ENCODE results near the gene ST6GALNAC5.

DNA sequence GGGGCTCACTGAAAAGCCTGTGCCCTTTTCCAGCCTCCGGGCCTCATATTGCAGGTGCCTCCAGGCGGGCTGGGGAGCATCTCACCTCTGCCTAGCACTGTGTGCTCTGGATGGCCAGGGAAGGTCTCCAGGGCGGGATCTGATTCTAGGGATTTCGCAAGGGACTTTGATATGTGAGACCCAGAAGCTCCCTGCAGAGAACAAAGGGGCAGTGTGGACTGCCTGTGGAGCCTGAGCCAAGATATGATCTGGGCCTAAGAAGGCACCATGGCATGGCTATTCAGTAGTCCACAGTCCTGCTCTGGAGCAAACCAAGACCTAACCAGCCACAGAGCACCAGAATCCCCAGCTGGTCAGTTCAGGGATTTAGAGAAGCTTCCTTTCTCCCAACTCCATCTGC lies 157.2 kb downstream of the ST6GALNAC5 start:
- TF ChIP-seq, protein P1, sequence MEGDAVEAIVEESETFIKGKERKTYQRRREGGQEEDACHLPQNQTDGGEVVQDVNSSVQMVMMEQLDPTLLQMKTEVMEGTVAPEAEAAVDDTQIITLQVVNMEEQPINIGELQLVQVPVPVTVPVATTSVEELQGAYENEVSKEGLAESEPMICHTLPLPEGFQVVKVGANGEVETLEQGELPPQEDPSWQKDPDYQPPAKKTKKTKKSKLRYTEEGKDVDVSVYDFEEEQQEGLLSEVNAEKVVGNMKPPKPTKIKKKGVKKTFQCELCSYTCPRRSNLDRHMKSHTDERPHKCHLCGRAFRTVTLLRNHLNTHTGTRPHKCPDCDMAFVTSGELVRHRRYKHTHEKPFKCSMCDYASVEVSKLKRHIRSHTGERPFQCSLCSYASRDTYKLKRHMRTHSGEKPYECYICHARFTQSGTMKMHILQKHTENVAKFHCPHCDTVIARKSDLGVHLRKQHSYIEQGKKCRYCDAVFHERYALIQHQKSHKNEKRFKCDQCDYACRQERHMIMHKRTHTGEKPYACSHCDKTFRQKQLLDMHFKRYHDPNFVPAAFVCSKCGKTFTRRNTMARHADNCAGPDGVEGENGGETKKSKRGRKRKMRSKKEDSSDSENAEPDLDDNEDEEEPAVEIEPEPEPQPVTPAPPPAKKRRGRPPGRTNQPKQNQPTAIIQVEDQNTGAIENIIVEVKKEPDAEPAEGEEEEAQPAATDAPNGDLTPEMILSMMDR (IDR thresholded peaks at IDR 0.05 in 4 of 5, conservative IDR thresholded peaks at IDR 0.05 in 1 of 5), result no peak
- TF ChIP-seq POLR2A (IDR thresholded peaks at IDR 0.05), result no peak

Measured in gastrocnemius medialis (tissue), 4 donors.